Transverse colon (tissue), 3 donors: ENCODE results near the gene NETO2.

Experiments
- POLR2A ChIP-seq: fragments of 450-650 bp; IDR thresholded peaks from one replicate; pipeline ENCODE4 v1.6.1; 2016; ENCODE audit warnings: antibody characterized with exemption, mild to moderate bottlenecking, moderate library complexity
- TF ChIP-seq, protein P1 (sequence below), 5 experiments: fragments of 200-600 bp in 3 of 5; fragments of 450-650 bp in 2 of 5; sonication (generic) in 3 of 5; IDR thresholded peaks; 1 replicate in 2 of 5; 2 replicates in 3 of 5; pipeline ENCODE4 v1.5.1; 2016 to 2017; ENCODE audit warnings: antibody characterized with exemption in 5 of 5, inconsistent platforms in 3 of 5, mild to moderate bottlenecking in 2 of 5, moderate library complexity in 1 of 5

DNA sequence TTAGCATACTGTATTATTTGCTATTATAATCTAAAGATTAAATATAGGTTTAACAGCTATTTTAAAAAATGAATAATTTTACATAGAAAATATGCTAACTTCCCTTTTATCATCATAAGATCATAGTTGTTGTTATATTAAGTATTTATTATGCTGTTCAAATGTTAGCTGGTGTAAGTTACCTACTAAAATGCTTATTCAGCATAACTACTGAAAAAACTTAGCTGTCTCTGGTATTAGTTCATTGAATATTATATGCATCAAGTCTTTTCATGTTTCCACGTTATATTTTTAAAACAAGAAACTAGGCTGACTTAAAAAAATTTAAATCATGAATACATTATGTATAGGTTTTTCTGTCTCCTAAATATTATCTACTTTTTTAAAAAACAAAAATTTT lies 62.6 kb downstream of the NETO2 start:
- TF ChIP-seq POLR2A: no peak
- TF ChIP-seq, protein P1, sequence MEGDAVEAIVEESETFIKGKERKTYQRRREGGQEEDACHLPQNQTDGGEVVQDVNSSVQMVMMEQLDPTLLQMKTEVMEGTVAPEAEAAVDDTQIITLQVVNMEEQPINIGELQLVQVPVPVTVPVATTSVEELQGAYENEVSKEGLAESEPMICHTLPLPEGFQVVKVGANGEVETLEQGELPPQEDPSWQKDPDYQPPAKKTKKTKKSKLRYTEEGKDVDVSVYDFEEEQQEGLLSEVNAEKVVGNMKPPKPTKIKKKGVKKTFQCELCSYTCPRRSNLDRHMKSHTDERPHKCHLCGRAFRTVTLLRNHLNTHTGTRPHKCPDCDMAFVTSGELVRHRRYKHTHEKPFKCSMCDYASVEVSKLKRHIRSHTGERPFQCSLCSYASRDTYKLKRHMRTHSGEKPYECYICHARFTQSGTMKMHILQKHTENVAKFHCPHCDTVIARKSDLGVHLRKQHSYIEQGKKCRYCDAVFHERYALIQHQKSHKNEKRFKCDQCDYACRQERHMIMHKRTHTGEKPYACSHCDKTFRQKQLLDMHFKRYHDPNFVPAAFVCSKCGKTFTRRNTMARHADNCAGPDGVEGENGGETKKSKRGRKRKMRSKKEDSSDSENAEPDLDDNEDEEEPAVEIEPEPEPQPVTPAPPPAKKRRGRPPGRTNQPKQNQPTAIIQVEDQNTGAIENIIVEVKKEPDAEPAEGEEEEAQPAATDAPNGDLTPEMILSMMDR (IDR thresholded peaks at IDR 0.05): no peak
